Measurements from ENCODE around the gene CHCT1.

GRCh38 chr17:60403962-60404361, 18.3 kb upstream of the CHCT1 start:
- TF ChIP-seq CTCF (IDR thresholded peaks at IDR 0.05; ENCODE audit: low read length) (no peak), EZH2 (IDR thresholded peaks at IDR 0.05; ENCODE audit: borderline replicate concordance, low read length) (no peak)

Measured in OCI-LY1 (cell line).